Loucy (cell line): ENCODE results near the gene CTSL.

Experiments used
- H2AFZ ChIP-seq: fragments of 200-600 bp; sonication (generic); 2 replicates; pipeline ENCODE4 v1.6.0; 2016; ENCODE audit warnings: antibody characterized with exemption, mild to moderate bottlenecking, low read length, moderate library complexity
- H3F3A ChIP-seq: fragments of 200-600 bp; 2 replicates; pipeline ENCODE4 v1.6.0; 2016; ENCODE audit warnings: antibody characterized with exemption, low read depth, mild to moderate bottlenecking
- H3K27me3 ChIP-seq: fragments of 200-600 bp; sonication (generic); 2 replicates; pipeline ENCODE4 v1.6.1; 2014; ENCODE audit warnings: low read length, mild to moderate bottlenecking; ENCODE audit not compliant: insufficient read depth, poor library complexity, severe bottlenecking
- H3K36me3 ChIP-seq: fragments of 200-600 bp; sonication (generic); 2 replicates; pipeline ENCODE4 v1.6.1; 2016; ENCODE audit warnings: low read length; ENCODE audit not compliant: insufficient read depth
- H3K4me1 ChIP-seq: fragments of 200-600 bp; sonication (generic); 2 replicates; pipeline ENCODE4 v1.5.1; 2014; ENCODE audit warnings: low read length, mild to moderate bottlenecking; ENCODE audit not compliant: insufficient read depth, poor library complexity, severe bottlenecking
- H3K4me2 ChIP-seq: fragments of 200-600 bp; sonication (generic); 2 replicates; pipeline ENCODE4 v1.6.0; 2014; ENCODE audit warnings: antibody characterized with exemption, low read length, low read depth, mild to moderate bottlenecking; ENCODE audit not compliant: poor library complexity, severe bottlenecking
- H3K4me3 ChIP-seq: fragments of 200-600 bp; sonication (generic); 2 replicates; pipeline ENCODE4 v1.5.1; 2014; ENCODE audit warnings: low read length, mild to moderate bottlenecking, mixed read lengths; ENCODE audit not compliant: poor library complexity, severe bottlenecking
- H3K79me2 ChIP-seq: fragments of 200-600 bp; sonication (generic); 2 replicates; pipeline ENCODE4 v1.6.1; 2014; ENCODE audit warnings: low read length; ENCODE audit not compliant: insufficient read depth
- H3K9ac ChIP-seq: fragments of 200-600 bp; sonication (generic); 2 replicates; pipeline ENCODE4 v1.6.0; 2014; ENCODE audit warnings: mild to moderate bottlenecking, low read depth, low read length, moderate library complexity; ENCODE audit not compliant: poor library complexity, severe bottlenecking
- H3K9me2 ChIP-seq: fragments of 200-600 bp; sonication (generic); replicated peaks from 2 replicates; pipeline ENCODE4 v1.6.1; 2016; ENCODE audit warnings: low read depth, low read length, mixed read lengths
- H3K9me3 ChIP-seq: fragments of 200-600 bp; sonication (generic); 2 replicates; pipeline ENCODE4 v1.6.1; 2014; ENCODE audit warnings: mild to moderate bottlenecking, antibody characterized with exemption, low read length, low read depth; ENCODE audit not compliant: insufficient read depth
- H4K20me1 ChIP-seq: fragments of 200-600 bp; sonication (generic); 2 replicates; pipeline ENCODE4 v1.6.0; 2014; ENCODE audit warnings: antibody characterized with exemption, low read length, mild to moderate bottlenecking; ENCODE audit not compliant: insufficient read depth, poor library complexity, severe bottlenecking
- EZH2phosphoT487 ChIP-seq: fragments of 200-600 bp; IDR thresholded peaks from 2 replicates; pipeline ENCODE4 v1.6.1; 2018; ENCODE audit warnings: antibody characterized with exemption, mild to moderate bottlenecking, moderate library complexity, borderline replicate concordance
- TF ChIP-seq, protein P1 (sequence below): fragments of 200-600 bp; sonication (generic); conservative IDR thresholded peaks from 2 replicates; pipeline ENCODE4 v1.5.1; 2014; ENCODE audit warnings: mild to moderate bottlenecking, antibody characterized with exemption, low read length

CTSL gene

DNA sequence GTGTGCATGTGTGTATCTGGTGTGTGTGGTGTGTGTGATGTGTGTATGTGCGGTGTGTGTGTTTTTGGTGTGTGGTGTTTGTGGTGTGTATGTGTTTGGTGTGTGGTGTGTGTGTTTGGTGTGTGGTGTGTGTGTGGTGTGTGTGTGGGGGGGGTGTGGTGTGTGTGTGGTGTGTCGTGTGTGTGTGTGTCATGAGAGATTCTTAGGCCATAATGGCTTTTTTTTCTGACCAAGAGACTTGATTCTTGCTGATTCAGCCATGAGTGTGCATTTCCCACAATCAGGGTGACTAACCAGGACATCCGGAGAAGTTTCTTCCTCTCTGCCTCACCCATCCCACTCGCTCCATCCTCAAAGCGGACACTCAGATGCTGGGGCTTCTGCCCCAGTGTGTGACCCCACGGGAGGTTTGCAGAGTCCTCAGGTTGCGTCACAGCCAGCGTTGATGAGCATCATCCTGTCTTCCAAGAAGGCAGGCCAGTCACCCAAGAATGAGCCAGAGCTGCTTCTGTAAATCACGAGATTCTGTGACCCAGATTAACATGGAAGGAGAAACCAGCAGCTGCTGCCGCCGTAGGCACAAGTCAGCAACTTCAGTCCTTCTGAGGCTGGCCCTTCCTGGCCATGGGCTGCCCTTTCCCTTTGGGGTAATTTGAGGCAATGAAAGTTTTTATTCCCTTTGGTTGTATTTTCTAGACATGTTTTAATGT is 12.5 kb upstream of the CTSL start:
- Histone ChIP-seq H3K4me2 (no peak overlapping the region), H3K36me3 (no peaks in the 10 kb centered on the region), H3F3A (no peaks in the 10 kb centered on the region), H4K20me1 (no peaks in the 10 kb centered on the region), H3K9me2 (no peaks in the 10 kb centered on the region), H3K9ac (no peak overlapping the region), H3K27me3 (no peaks in the 10 kb centered on the region), H2AFZ (no peak overlapping the region), H3K4me3 (no peak overlapping the region), H3K9me3 (no peaks in the 10 kb centered on the region), H3K79me2 (no peaks in the 10 kb centered on the region), H3K4me1 (no peaks in the 10 kb centered on the region)
- TF ChIP-seq EZH2phosphoT487, result no peak
- TF ChIP-seq, protein P1, sequence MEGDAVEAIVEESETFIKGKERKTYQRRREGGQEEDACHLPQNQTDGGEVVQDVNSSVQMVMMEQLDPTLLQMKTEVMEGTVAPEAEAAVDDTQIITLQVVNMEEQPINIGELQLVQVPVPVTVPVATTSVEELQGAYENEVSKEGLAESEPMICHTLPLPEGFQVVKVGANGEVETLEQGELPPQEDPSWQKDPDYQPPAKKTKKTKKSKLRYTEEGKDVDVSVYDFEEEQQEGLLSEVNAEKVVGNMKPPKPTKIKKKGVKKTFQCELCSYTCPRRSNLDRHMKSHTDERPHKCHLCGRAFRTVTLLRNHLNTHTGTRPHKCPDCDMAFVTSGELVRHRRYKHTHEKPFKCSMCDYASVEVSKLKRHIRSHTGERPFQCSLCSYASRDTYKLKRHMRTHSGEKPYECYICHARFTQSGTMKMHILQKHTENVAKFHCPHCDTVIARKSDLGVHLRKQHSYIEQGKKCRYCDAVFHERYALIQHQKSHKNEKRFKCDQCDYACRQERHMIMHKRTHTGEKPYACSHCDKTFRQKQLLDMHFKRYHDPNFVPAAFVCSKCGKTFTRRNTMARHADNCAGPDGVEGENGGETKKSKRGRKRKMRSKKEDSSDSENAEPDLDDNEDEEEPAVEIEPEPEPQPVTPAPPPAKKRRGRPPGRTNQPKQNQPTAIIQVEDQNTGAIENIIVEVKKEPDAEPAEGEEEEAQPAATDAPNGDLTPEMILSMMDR, result no peak

DNA sequence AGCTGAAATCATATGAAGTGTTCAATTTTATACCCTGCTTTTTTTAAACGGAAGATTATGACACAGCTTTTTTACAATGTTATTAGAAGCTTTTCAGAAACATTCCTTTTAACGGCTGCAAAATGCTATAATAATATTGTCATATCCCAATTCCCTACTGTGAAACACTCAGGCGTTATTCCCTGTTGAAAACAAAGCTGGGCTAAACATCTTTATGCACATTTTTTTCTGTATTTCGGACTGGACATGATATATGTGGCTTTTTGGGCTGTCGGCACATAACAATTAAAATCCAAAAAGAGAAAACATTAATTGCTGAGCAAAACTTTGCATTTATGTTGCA is 12.0 kb upstream of the CTSL start:
- H3K36me3 ChIP-seq, result no peaks in the 10 kb centered on the region
- H4K20me1 ChIP-seq, result no peaks in the 10 kb centered on the region
- H3K4me3 ChIP-seq, result no peak overlapping the region
- no peaks in the 10 kb centered on the region for H3K9me3 ChIP-seq
- H3K9me2 ChIP-seq, result no peaks in the 10 kb centered on the region
- no peaks in the 10 kb centered on the region for H3K4me1 ChIP-seq
- H3K4me2 ChIP-seq, result no peak overlapping the region
- H3K79me2 ChIP-seq, result no peaks in the 10 kb centered on the region
- TF ChIP-seq, protein P1, result no peak
- TF ChIP-seq EZH2phosphoT487, result no peak
- no peaks in the 10 kb centered on the region for H3F3A ChIP-seq
- no peak overlapping the region for H2AFZ ChIP-seq
- no peak overlapping the region for H3K9ac ChIP-seq
- H3K27me3 ChIP-seq, result no peaks in the 10 kb centered on the region

DNA sequence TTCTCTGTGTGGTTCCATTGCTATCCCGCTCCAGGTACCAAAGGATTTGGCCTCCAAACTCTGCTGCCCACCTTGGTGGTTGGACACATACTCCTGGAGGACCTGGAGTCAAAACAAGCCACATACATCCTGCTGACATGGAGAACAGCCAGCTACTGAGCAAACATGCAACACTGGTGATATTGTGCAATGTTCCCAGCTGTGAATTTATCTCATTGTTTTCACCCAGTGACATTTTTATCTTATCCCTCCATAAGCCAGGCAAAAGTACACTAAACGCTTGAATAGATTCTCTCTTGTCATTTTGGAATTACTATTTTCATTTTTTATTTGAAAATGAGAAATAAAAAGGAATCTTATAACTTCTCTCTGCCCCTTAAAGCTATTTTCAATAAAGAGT is 11.1 kb upstream of the CTSL start:
- Histone ChIP-seq H3K36me3 (no peaks in the 10 kb centered on the region), H3K27me3 (no peaks in the 10 kb centered on the region), H3K9me2 (no peaks in the 10 kb centered on the region), H3K4me2 (no peak overlapping the region), H3K79me2 (no peaks in the 10 kb centered on the region), H3F3A (no peaks in the 10 kb centered on the region), H3K9me3 (no peaks in the 10 kb centered on the region), H3K9ac (no peak overlapping the region), H4K20me1 (no peaks in the 10 kb centered on the region), H3K4me3 (no peak overlapping the region), H2AFZ (no peak overlapping the region), H3K4me1 (no peaks in the 10 kb centered on the region)
- TF ChIP-seq, protein P1, result no peak
